Glutamatergic neuron (in vitro differentiated cells): ENCODE measurements around the gene SPA17. TPM values are rescaled to one million over a fixed set of nuclear protein-coding genes. Genes with fewer than 3 reads are reported as not detected.
A peak's percentile ranks its signal among the peaks of the same experiment; 100 is the strongest.

Source experiments
- DNase-seq: peaks from one replicate; pipeline ENCODE4 v3.0.0; 2022
- H3K27ac Mint-ChIP-seq: one replicate; pipeline ENCODE4 v1.8.0; 2020; ENCODE audit warnings: mild to moderate bottlenecking, mixed read lengths, inconsistent platforms; ENCODE audit not compliant: unreplicated experiment
- H3K27me3 Mint-ChIP-seq: one replicate; pipeline ENCODE4 v1.8.0; 2020; ENCODE audit warnings: mild to moderate bottlenecking, moderate library complexity, mixed read lengths, inconsistent platforms; ENCODE audit not compliant: unreplicated experiment
- H3K36me3 Mint-ChIP-seq: one replicate; pipeline ENCODE4 v1.8.0; 2020; ENCODE audit warnings: mild to moderate bottlenecking, mixed read lengths, inconsistent platforms; ENCODE audit not compliant: unreplicated experiment
- H3K4me1 Mint-ChIP-seq: one replicate; pipeline ENCODE4 v1.8.0; 2020; ENCODE audit warnings: mild to moderate bottlenecking, low read depth, mixed read lengths, inconsistent platforms; ENCODE audit not compliant: unreplicated experiment
- H3K4me3 Mint-ChIP-seq: one replicate; pipeline ENCODE4 v1.8.0; 2020; ENCODE audit warnings: mild to moderate bottlenecking, mixed read lengths, inconsistent platforms; ENCODE audit not compliant: unreplicated experiment
- H3K9me3 Mint-ChIP-seq: one replicate; pipeline ENCODE4 v1.8.0; 2020; ENCODE audit warnings: mild to moderate bottlenecking, moderate library complexity, mixed read lengths, inconsistent platforms; ENCODE audit not compliant: unreplicated experiment
- CTCF ChIP-seq: fragments of 200-600 bp; sonication (generic); IDR thresholded peaks from one replicate; pipeline ENCODE4 v1.5.0; 2021; ENCODE audit not compliant: partially characterized antibody, unreplicated experiment
- total RNA-seq: library from RNA; stranded (reverse); fragmentation: NEBNext Ultra II Directional; extraction: Animal tissue kit (Norgen Biotek cat#: 25700); gene quantifications from one replicate; pipeline ENCODE4 v1.2.1, GENCODE V29; 2021; ENCODE audit not compliant: unreplicated experiment

The SPA17 gene
- total RNA-seq, 1 donor from 2014 or later = 4.6 TPM

GRCh38 chr11:124646148-124646547 lies 27.6 kb upstream of the SPA17 start:
- Mint-ChIP-seq H3K27me3 (no peaks in the 10 kb centered on the region), H3K4me1 (no peaks in the 10 kb centered on the region), H3K27ac (no peak overlapping the region), H3K9me3 (no peaks in the 10 kb centered on the region), H3K4me3 (no peak overlapping the region), H3K36me3 (no peaks in the 10 kb centered on the region)
- TF ChIP-seq CTCF = no peak
- no peak for DNase-seq

GRCh38 chr11:124648610-124649009 lies 25.1 kb upstream of the SPA17 start:
- H3K36me3 Mint-ChIP-seq = no peaks in the 10 kb centered on the region
- H3K4me1 Mint-ChIP-seq = no peaks in the 10 kb centered on the region
- no peak for DNase-seq
- H3K9me3 Mint-ChIP-seq = no peaks in the 10 kb centered on the region
- H3K27me3 Mint-ChIP-seq = peaks cover 5% of the 10 kb centered on the region
- no peak overlapping the region for H3K4me3 Mint-ChIP-seq
- no peak overlapping the region for H3K27ac Mint-ChIP-seq
- TF ChIP-seq CTCF = no peak

- no peak overlapping the region for H3K27ac Mint-ChIP-seq
- H3K4me1 Mint-ChIP-seq = peaks cover 13% of the 10 kb centered on the region
- H3K9me3 Mint-ChIP-seq = peaks cover 2% of the 10 kb centered on the region
- H3K27me3 Mint-ChIP-seq = peaks cover 5% of the 10 kb centered on the region
- DNase-seq = peak; percentile 65
- TF ChIP-seq CTCF = no peak
- H3K36me3 Mint-ChIP-seq = no peaks in the 10 kb centered on the region
- no peak overlapping the region for H3K4me3 Mint-ChIP-seq
These were observed 16.7 kb upstream of the SPA17 start for GRCh38 chr11:124656774-124657630.

- Mint-ChIP-seq H3K36me3 (no peaks in the 10 kb centered on the region), H3K27ac (no peak overlapping the region), H3K27me3 (peaks cover 5% of the 10 kb centered on the region), H3K4me3 (no peak overlapping the region), H3K9me3 (peaks cover 2% of the 10 kb centered on the region), H3K4me1 (peaks cover 13% of the 10 kb centered on the region)
- TF ChIP-seq CTCF = no peak
- peak; percentile 22 for DNase-seq
These were observed 15.8 kb upstream of the SPA17 start for GRCh38 chr11:124657904-124658303.

GRCh38 chr11:124658501-124658900 lies 15.2 kb upstream of the SPA17 start:
- peaks cover 2% of the 10 kb centered on the region for H3K9me3 Mint-ChIP-seq
- H3K4me3 Mint-ChIP-seq = no peak overlapping the region
- TF ChIP-seq CTCF = no peak
- H3K27me3 Mint-ChIP-seq = peaks cover under 1% of the 10 kb centered on the region
- DNase-seq = no peak
- no peaks in the 10 kb centered on the region for H3K36me3 Mint-ChIP-seq
- H3K4me1 Mint-ChIP-seq = peaks cover 13% of the 10 kb centered on the region
- H3K27ac Mint-ChIP-seq = no peak overlapping the region
